HUDEP-2 (cell line): Measurements from ENCODE around the gene CORO1C.
A peak's percentile ranks its signal among the peaks of the same experiment; 100 is the strongest.
"Not testable (repeated sequence)": the region's sequence is repeated elsewhere in the genome, so short reads cannot be mapped to it uniquely, and the experiment has no call there.

ENCODE experiments used
- DNase-seq, 76 experiments: peaks; one replicate each; lab custom pipeline; 2025; ENCODE audit not compliant: unreplicated experiment in 76 of 76; lab: John Stamatoyannopoulos, UW

Gene CORO1C

GRCh38 chr12:108755481-108755880, 24.2 kb upstream of the CORO1C start:
- DNase-seq, result no peak

- no peak for DNase-seq
These were observed 22.7 kb upstream of the CORO1C start for GRCh38 chr12:108753976-108754375.

GRCh38 chr12:108752387-108752786, 21.1 kb upstream of the CORO1C start:
- DNase-seq, result no peak

- DNase-seq, result no peak
These were observed 20.5 kb upstream of the CORO1C start for GRCh38 chr12:108751821-108752220.

GRCh38 chr12:108751003-108751402, 19.7 kb upstream of the CORO1C start:
- DNase-seq, result not testable (repeated sequence)

GRCh38 chr12:108750526-108750925, 19.2 kb upstream of the CORO1C start:
- DNase-seq, result no peak

- no peak for DNase-seq
These were observed 16.2 kb upstream of the CORO1C start for GRCh38 chr12:108747563-108747962.

- DNase-seq, result no peak
These were observed 14.3 kb upstream of the CORO1C start for GRCh38 chr12:108745641-108746040.

- DNase-seq, result peak in 1 of 76 experiments; percentile 4
These were observed 12.9 kb upstream of the CORO1C start for GRCh38 chr12:108744021-108744897.

- DNase-seq, result no peak
These were observed 6.9 kb upstream of the CORO1C start for GRCh38 chr12:108738170-108738569.

GRCh38 chr12:108735855-108736254, 4.5 kb upstream of the CORO1C start:
- no peak for DNase-seq

GRCh38 chr12:108734200-108734906, 3.0 kb upstream of the CORO1C start:
- DNase-seq, result peak in 15 of 76 experiments; percentile 2 to 49 (median 25)

GRCh38 chr12:108733230-108733531, 1.9 kb upstream of the CORO1C start:
- not testable (repeated sequence) for DNase-seq

- DNase-seq, result no peak
These were observed 1.3 kb upstream of the CORO1C start for GRCh38 chr12:108732489-108733229.

- DNase-seq, result peak in 75 of 76 experiments; percentile 64 to 99 (median 96)
These were observed 646 bp upstream of the CORO1C start for GRCh38 chr12:108731866-108732461.

- DNase-seq, result peak in 47 of 76 experiments; percentile 7 to 58 (median 32)
These were observed 783 bp downstream of the CORO1C start for GRCh38 chr12:108730365-108731104.

GRCh38 chr12:108729612-108730364, 1.5 kb downstream of the CORO1C start:
- DNase-seq, result peak in 40 of 76 experiments; percentile 3 to 67 (median 26)

- no peak for DNase-seq
These were observed 2.3 kb downstream of the CORO1C start for GRCh38 chr12:108728820-108729611.
